HG03196 (cell line): ENCODE data around the gene PTPRN2.

ENCODE experiments used
- ATAC-seq: cut with Tn5 transposase; IDR thresholded peaks from one replicate; pipeline ENCODE4 v1.9.1; 2021; ENCODE audit not compliant: unreplicated experiment

The PTPRN2 gene

DNA sequence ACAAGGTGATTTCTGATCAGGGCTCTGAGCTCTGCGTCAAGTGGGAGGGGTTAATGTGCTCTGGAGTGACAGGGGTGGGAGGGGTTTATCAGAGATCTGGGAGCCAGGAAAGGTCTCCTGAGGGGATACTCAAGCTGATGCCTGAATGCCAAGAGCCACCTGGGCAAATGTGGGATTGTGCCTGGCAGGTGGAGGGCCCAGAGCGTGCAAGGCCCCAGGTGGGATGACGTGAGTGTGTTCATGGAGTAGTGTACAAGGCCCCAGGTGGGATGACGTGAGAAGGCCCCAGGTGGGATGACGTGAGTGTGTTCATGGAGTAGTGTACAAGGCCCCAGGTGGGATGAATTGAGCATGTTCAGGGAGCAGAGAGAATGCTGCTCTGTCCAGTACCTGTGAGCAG lies 610.3 kb downstream of the PTPRN2 start:
- no peak for ATAC-seq

DNA sequence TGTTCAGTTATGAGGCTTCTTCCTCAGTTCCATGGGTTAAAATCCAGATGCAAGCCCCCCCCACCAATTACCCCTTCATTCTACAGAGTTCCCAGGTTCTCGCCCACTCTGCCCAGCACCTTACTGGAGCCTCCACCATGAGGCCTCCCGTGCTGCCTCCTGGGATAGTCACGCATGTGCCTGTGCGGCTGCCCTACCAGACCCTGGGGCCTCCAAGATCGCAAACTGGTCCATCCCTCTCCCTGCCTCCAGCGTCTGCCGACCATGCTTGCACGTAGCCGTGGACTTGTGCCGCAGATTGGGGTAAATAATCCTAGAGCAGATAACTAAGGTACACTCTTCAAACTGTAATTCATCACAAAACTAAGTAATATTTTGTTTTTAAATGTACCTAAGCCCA lies 611.2 kb downstream of the PTPRN2 start:
- no peak for ATAC-seq

DNA sequence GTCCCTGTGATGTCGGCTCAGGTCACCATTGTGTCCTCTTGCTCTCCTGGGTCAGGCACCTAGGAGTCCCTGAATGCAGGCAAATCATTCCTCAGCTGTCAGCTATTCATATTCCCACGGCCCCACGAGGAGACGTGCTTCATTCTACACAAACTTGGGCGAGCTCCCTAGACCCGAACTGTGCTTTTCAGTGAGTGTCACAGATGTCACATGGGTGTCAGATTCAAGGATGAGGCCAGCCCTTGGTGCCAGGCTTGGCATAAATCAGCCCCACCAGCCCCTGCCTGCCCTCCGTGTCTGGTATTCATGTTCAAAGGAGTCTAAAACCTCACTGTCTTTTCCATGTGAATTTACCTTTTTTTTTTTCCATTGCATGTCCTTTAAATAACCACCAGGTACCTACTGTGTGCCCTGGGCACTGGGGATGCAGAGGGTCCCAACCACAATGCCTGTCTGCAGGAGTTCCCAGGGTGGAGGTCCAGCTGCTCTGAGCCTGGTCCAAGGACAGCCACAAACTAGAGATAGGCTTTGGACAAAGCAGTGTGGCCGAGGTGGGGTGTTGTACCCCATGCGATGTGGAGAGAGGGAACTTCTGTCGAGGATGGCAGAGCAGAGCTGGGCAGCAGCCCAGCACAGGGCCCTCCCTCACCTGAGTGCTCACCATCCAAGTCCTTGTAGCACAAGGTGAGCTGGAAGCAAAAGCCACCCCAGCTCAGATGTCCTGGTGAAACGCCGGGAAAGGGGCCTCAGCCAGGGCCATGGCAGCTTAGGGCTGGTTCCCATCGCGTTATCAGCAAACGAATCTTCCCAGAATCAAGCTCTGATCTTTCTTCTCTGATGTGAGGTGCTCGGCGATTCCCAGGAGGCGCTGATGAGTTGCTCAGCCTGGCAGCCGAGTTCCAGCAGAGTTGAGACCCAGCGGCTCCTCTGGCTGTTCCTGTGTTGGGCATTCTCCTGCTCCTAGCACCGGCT lies 611.9 kb downstream of the PTPRN2 start:
- ATAC-seq = no peak

DNA sequence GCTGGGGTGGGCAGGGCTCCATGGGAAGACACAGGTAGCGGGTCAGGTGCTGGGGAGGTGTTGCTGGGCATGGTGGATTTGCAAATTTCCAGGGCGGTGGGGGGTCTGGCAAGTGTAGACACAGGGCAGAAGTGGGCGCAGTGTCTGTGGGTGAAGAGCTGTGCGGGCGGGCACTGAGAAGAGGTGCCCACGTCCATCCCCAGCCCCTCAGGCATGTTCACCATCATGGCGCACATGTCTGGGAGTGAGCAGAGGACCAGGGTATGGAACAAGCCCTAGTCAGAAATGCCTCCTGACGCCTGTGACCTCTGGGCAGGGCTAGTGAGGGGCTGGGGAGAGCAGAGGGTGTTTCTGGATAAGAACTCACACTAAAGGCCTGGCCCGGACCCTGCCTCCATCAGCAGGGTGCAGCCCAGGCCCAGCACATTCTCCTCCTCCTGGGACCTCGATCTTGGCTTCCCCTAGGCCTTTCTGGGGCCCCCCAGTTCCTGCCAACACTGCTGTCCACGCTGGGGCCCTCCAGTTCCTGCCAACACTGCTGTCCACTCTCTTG lies 612.9 kb downstream of the PTPRN2 start:
- ATAC-seq = no peak

DNA sequence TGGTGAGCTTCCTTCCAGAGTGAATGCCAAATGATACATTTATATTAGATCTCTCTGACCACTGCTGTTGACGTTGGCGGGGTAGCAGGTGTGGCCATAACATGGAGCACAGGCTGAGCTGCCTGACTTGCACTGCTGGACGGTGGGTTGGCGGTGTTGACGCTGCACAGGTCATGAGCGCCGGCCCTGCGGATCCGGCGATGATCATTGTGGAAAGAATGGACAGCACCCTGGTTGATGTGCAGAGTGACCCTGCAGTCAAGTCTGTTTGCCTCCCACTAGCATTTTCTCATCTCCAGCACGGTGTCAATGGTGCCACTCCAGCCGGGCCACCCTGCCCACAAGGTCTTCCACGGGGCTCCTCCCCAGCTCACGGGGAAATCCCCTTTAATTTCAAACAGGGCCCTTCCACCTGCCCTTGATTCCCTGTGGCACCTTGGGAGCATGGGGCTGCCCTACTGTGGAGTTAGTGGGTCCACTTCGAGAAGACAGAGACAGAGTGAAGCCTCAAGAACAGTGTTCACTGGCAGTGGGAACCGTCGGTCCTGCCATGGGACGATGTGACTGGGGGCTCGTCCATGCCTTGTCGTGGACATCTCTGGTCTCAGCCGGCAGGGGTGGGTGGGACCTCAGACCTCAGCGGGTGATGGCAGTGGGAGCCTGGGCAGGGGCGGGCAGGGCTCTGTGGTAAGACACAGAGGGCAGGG lies 613.5 kb downstream of the PTPRN2 start:
- no peak for ATAC-seq

DNA sequence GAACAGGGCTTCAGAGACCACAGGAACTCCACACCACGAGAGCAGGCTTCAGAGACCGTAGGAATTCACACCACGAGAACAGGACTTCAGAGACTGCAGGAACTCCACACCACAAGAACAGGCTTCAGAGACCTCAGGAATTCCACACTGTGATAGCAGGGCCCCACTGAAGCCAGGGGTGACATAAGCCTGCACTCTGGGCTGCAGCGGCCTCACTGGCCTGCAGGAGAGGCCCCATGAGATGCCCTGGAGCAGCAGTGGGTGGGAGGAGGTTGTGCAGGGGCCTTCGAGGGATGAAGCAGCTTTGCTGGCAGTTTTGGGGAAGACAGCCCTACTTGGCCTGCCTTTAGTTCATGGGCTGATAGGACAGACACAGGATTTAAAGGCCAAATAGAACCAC lies 614.7 kb downstream of the PTPRN2 start:
- ATAC-seq = no peak

DNA sequence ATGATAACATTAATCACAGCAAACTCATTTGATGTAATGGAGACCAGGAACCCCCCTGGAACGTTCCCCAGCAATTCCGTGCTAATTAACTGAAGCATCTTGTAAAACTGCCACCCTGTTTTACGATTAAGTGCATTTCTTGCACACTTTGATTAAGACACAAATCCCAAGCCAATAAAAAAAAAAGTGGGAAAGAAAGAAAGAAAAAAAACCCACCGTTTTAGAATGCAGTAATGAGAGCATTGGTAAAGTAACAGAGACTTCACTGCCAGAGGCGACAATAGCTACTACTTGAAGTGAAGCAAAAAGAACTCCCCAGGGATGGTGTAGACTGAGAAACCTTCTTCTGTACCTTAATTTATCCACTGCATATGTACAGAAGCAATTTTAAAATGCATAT lies 616.1 kb downstream of the PTPRN2 start:
- ATAC-seq = no peak

DNA sequence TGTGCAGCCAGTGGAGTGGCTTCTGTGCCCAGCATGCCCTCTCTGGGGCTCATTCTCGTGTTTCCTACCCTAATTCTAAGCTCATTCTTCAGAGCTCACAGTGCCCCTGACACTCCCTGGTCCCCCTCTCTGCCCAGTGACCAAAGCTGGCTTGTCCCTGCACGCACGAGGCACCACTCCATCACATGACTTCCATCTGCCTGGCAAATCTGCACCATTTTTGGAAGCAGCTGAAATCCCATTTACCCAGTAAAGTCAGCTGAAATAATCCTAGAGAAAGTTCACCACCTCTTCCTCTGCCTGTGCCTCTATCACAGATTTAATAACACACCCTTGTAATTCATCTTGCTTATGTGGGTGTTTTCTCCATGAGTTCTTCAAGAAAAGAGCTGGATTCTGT lies 616.9 kb downstream of the PTPRN2 start:
- no peak for ATAC-seq

DNA sequence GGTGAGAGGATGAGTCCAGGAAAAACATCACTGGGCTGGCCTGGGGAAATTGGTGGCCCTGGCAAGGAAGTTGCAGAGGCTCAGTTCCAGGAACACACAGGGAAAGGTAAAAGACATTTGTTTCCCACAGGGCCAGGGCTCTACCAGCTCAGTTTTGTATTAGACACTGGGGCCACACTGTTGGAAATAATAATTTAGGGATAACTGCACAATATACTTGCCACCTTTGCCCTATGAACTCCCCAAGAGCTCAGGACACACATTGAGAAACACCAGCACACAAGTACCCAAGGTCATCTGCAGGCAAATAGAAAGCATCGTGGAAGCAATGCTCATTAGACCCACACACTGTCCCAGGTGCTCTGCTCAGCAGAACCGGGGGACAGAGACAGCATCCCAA lies 617.6 kb downstream of the PTPRN2 start:
- ATAC-seq = no peak

DNA sequence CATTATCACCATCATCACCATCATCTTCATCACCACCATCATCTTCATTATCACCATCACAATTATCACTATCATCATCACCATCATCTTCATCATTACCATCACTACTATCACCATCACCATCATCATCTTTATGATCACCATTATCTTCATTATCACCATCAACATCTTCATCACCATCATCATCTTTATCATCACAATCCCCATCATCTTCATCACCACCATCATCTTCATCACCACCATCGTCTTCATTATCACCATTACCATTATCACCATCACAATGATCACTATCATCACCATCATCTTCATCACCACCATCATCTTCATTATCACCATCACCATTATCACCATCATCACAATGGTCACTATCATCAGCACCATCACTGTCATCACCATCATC lies 621.1 kb downstream of the PTPRN2 start:
- ATAC-seq = no peak

DNA sequence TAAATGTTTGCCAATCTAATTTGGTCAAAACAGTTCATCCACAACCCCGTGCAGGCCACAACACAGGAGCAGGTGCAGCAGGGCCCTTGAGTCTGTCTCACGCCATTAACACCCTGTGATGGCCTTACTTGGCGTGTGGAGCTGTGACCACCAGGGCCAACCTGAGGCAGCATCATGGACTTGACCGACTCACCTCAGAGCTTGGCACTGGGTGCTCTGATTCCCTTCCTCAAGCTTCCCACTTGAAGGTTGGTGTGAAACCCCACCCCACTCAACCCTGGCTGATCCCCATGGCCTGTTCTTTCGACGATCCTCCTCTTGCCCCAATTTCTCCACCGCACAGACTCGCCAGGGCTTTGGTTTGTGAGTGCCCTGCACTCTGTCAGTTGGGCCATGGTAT lies 623.1 kb downstream of the PTPRN2 start:
- no peak for ATAC-seq

DNA sequence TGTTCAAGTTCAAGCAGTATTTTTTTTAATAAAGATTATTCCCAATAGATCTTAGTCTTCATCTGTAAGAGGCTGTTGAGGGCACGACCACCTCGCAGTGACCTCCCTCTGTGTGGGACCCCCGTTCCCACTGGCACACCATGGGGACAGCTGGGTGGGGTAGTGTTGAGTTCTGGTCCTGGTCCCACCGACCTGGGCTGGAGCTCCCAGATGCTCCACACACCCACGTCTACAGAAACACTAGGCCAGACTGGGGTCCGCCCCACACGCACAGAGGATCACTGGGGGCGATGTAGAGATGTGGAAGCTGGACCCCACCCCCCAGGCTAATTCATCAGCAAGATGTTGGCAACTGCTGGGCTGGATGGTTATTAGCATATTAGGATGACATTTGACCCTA lies 623.6 kb downstream of the PTPRN2 start:
- no peak for ATAC-seq

DNA sequence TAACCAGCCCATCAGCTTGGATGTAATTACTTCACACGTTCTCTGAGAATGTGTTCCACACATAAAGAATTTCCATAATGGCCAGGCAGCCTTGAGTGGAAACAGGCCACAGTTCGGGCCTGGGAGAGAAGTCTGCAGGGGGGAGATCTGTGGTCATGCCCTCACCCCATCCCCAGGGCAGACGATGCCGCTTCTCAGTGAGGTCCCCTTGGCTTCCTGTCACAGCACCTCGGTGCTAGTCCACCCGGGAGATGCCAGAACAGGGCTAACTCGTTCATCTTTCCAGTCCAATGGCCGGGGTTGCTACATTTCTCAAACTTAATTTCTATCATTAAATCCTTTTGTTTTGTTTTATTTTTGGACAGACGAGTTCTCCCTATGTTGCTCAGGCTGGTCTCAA lies 624.1 kb downstream of the PTPRN2 start:
- ATAC-seq = no peak

DNA sequence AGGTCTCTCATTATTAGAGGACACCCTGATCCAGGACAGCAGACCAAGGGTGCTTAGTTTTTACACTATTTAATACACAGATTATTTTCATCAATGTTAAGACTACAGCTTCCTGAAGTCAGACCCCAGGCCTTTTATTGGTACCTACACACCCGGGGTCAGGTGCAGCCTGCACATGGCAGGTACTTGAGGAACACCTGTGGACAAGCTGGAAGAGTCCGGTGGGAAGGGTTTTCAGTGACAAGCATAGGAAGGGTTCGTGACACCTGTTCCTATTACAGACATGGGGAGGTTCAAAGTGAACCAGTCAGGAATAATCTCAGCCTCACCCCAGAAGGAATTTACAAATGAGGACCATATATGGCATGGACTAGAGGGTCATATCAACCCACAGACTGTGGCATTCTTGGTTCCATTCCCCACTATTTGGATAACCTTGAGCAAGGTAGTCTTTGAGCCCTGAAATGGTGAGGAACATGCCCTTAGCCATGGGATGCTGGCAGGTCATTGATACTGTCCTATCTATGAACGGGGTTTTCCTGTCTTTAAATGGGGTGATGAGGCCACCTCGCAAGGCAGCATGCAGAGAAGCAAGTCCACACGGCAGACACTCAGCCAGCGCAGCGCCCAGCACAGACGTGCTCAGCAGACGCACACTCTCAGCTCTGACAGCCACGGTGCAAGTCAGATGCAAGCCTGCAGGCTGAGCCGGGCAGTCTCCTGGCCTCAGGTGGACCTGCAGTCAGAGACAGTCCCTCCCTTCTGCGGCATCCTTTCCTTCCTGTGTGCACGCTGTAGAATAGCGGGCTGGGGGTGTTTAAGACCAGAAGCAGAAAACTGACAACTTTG lies 624.9 kb downstream of the PTPRN2 start:
- ATAC-seq = no peak

DNA sequence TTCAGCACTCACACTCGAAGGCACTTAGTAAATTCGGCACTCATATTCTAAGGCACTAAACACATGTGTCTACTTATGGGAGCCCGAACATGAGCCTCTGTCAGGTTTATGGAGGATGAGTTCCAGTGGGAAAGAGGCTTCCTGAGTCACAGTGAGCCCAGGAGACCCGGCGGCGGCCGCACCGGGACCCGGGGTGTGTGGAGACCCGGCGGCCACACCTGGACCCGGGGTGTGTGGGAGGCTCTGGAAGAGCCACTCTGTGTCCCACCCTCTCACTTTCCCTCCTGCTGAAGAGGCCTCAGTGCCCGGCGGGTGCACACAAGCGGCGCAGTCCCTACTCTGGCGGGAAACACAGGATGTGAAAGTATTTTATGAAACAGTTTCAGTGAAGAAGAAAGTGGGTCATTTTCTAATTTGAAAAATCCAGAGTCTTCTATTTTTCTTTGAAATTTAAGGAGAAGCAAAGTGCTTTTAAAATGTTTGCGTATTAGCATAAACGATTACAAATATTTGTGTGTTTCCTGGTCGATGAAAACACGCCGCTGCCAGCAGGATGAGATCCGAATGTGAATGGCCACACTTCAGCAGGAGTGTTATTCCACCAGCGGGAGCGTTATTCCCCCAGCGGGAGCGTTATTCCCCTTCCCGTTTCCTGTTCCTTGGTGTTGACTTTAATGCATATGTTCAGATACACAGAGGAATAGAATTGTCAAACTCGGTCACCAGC lies 625.7 kb downstream of the PTPRN2 start:
- no peak for ATAC-seq

DNA sequence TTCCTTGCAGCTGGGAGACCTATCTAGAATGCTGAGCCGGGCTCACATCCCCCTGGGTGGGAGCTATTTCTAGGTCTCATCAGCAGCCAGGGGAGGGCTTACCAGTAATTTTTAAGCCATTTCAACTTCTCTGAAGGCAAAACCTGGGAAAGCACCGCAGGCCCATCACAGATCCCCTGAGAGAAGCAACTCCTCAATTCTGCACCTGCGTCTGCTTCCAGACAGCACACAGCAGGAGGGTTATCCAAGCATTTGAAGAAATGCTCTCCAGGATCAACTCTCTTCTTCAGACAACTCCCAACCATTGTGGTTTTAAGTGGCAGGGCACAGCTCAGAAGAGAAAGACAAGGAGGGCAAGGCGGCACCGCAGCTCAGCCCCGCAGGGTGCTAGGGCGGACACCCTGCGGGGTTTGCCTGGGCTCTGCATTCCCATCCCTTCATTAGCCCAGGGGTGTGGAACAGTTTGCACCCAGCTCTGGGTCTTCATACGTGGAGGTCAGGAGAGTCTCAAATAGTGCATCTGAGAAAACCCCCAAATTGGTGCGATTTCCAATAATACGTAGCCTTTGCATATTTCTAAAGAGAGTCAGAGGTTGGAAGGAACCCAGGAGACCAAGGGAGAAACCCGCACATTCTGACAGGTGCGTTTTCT lies 632.1 kb downstream of the PTPRN2 start:
- ATAC-seq = no peak

DNA sequence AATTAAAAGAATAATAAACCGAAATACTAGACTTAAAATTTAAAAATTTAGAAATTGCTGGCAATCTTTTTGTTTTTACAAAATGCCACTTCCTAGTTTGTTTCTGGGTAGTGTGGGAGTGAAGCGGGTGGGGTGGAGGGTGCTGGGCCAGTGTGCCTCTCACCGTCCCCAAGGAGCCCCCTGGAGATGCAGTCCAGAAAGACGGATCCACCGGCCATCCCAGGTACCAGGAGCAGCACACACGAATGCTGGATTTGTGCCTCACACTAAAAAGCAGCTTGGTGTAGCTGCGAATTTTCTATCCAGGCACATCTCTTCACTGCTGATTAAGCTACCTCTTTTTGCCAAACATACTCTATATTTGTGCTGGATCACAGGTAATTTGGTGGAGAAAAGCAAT lies 632.7 kb downstream of the PTPRN2 start:
- no peak for ATAC-seq

DNA sequence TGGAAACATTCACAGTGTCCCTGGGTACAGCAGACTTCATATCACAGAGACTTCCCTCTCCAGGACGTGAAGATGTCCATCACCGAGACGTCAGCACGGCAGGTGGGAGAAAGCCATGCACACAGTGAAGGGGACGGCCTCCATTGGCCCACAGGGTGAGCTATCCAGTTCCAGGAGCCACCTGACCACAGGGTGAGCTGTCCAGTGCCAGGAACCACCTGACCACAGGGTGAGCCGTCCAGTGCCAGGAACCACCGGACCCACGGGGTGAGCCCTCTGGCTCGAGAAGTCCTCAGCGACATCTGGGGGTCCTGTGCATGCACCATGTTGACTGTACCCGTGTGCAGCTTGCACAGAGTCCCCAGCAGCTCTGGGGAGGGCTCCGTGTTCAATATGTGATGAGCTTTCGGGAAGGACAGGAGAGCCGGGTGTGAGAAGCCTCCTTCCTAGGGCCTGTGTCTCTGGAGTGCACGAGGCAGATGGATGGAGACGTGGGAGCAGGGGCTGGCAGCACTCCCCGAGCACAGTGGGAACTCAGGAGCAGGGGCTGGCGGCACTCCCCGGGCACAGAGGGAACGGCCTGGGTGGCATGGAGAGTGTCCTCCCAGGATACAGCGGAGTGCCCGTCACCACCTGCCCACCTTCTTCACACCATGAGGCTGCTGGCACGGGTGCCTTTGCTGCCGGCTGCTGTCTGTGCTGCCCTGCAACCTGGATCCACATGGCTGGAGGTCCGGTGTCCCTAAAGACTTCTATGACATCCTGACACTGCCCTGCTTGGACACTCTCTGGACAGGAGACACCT lies 634.6 kb downstream of the PTPRN2 start:
- ATAC-seq = no peak

DNA sequence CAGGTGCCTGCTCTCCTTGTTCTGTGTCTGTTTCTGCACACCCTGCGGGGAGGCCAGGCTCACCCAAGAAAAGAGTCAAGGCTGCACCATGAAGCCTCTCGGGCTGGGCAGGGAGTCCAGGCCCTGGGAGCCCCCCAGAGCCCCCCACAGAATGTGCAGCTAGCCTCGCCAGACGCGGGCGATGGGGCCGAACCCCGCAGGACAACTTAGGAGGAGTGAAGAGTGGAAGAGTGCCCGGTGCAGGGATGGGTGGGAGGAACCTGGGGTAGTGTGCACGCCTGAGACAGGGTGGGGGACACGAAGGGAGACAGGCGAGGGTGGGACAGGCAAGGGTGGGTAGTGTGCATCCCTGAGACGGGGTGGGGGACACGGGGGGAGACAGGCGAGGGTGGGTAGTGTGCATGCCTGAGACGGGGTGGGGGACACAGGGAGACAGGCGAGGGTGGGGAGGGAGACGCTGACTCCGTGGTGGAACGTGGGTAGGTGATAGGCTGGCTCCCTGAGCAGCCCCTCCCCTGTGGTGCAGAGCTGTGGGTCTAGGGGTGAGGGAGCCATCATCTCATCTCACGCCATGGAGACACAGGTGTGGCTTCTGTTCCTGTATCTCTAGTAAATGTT lies 635.5 kb downstream of the PTPRN2 start:
- ATAC-seq = no peak
